A673 (cell line): ENCODE data around the gene NPS. TPM values are rescaled to one million over a fixed set of nuclear protein-coding genes. Genes with fewer than 3 reads are reported as not detected.
A peak's percentile ranks its signal among the peaks of the same experiment; 100 is the strongest.

ENCODE experiments used
- BruUV-seq: library from RNA; stranded (reverse); fragments of 400-500 nt; replicated peaks from 2 replicates; lab custom pipeline; 2021; lab: Mats Ljungman, UMichigan
- CTCF ChIA-PET: fragments of 300-600 bp; sonication (Branson Sonifier 250); formaldehyde crosslinking; loops from one replicate; lab custom pipeline; 2022; ENCODE audit warnings: antibody characterized with exemption; lab: Charles Lee
- POLR2A ChIA-PET: fragments of 300-600 bp; sonication (Branson Sonifier 250); formaldehyde crosslinking; loops from one replicate; lab custom pipeline; 2022; ENCODE audit warnings: antibody characterized with exemption; ENCODE audit not compliant: low non-redundant PET; lab: Charles Lee
- DNase-seq: peaks from one replicate; pipeline ENCODE4 v3.0.0-alpha.2; 2015; ENCODE audit warnings: low spot score
- H3K27ac ChIP-seq: fragments of 200-600 bp; sonication (generic); 2 replicates; pipeline ENCODE4 v1.5.1; 2016; ENCODE audit warnings: mixed run types, low read depth, mild to moderate bottlenecking, mixed read lengths, antibody characterized with exemption, low read length; ENCODE audit not compliant: poor library complexity, severe bottlenecking
- H3K27me3 ChIP-seq: fragments of 200-600 bp; sonication (generic); replicated peaks from 2 replicates; pipeline ENCODE4 v1.6.1; 2017; ENCODE audit warnings: mixed run types, low read depth, mild to moderate bottlenecking, mixed read lengths, antibody characterized with exemption, low read length; ENCODE audit not compliant: insufficient read depth, poor library complexity
- H3K36me3 ChIP-seq: fragments of 200-600 bp; sonication (generic); 2 replicates; pipeline ENCODE4 v1.6.1; 2016; ENCODE audit warnings: mixed run types, mild to moderate bottlenecking, mixed read lengths, antibody characterized with exemption, low read length; ENCODE audit not compliant: insufficient read depth, poor library complexity, severe bottlenecking
- H3K4me1 ChIP-seq: fragments of 200-600 bp; sonication (generic); 2 replicates; pipeline ENCODE4 v1.6.1; 2017; ENCODE audit warnings: mixed run types, mild to moderate bottlenecking, mixed read lengths, antibody characterized with exemption, low read length; ENCODE audit not compliant: insufficient read depth, poor library complexity, severe bottlenecking
- H3K4me3 ChIP-seq: fragments of 200-600 bp; sonication (generic); 2 replicates; pipeline ENCODE4 v1.5.1; 2016; ENCODE audit warnings: low read depth, mixed run types, mild to moderate bottlenecking, mixed read lengths, low read length; ENCODE audit not compliant: poor library complexity, severe bottlenecking
- H3K9me3 ChIP-seq: fragments of 200-600 bp; sonication (generic); 2 replicates; pipeline ENCODE4 v1.6.1; 2016; ENCODE audit warnings: mixed run types, low read depth, mild to moderate bottlenecking, mixed read lengths, antibody characterized with exemption, low read length; ENCODE audit not compliant: poor library complexity, severe bottlenecking
- CTCF ChIP-seq: fragments of 300-800, 200-600 bp; sonication (generic); conservative IDR thresholded peaks from 2 replicates; pipeline ENCODE4 v1.5.1; 2017; ENCODE audit warnings: low read depth, mild to moderate bottlenecking, antibody characterized with exemption, low read length, moderate library complexity, mixed read lengths
- EZH2 ChIP-seq: fragments of 200-600 bp; sonication (generic); IDR thresholded peaks from 2 replicates; pipeline ENCODE4 v1.6.1; 2017; ENCODE audit warnings: borderline replicate concordance, low read depth, mild to moderate bottlenecking, mixed read lengths, antibody characterized with exemption, low read length; ENCODE audit not compliant: poor library complexity, severe bottlenecking
- intact Hi-C: fragments of 100-400 bp; cut with micrococcal nuclease; formaldehyde crosslinking; loops from one replicate; pipeline ENCODE4 v1.10.0; 2022; ENCODE audit not compliant: unreplicated experiment
- total RNA-seq: library from RNA; stranded (reverse); gene quantifications from 2 replicates; pipeline ENCODE4 v1.2.3, GENCODE V29; 2021

Gene NPS
- total RNA-seq, 1 experiment from 2014 or later, result not detected

DNA sequence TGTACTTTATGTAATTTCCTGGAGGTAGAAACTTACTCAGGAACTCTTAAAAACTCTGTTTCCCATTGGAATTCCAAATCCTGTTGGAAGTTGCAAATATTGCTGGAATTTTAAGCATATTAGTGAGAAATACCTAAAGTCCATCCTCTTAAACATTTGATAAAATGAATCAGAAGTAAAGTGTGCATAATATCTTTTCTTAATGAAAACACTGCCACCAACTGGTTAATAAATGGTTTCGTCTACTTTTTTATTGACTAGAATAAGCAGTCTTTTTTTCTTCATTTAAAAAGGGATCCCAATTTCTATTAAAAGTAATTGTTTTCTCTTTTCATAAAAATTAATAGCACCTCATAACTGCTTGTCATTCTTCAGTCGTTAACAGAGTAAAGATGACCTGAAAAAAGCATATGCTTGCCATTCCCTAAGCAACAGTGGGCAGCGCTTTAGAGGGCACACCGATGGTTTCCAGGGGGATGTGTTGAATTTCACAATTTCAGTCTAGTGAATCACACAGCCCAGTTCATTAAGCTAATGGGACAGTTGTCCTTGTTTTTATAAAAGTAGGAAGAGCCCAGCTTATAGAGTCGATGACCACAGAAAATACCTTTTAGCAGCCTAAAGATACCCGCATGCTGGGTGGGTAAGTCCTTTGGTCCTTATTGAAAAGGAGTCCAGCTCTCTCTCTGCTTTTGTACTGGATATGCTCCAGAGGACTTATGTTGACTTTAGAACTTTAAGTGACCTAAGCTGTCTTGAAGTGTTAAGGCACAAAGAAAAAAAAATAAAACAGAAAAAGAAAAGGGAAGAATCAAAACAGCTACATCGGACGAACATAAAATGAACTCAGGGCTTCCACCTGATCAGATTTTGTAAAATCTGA is 28.5 kb downstream of the NPS start:
- no peaks in the 10 kb centered on the region for H3K36me3 ChIP-seq
- intact Hi-C loops, result loop anchor here (2.0 to 5.0 kb wide), 2 partner anchors 220 to 335 kb away; no protein-coding TSS in a partner anchor
- H3K27ac ChIP-seq, result no peak overlapping the region
- TF ChIP-seq EZH2 (no peak), CTCF (peak; percentile 61; the same call in 1 of the 2 replicates)
- CTCF ChIA-PET, result no interaction called here
- POLR2A ChIA-PET, result no interaction called here
- BruUV-seq, result no TSS peak
- peaks cover 10% of the 10 kb centered on the region for H3K4me1 ChIP-seq
- peak; percentile 59 for DNase-seq
- peaks cover 11% of the 10 kb centered on the region for H3K9me3 ChIP-seq
- H3K27me3 ChIP-seq, result no peaks in the 10 kb centered on the region
- no peak overlapping the region for H3K4me3 ChIP-seq

- intact Hi-C loops, result loop anchor here (5.0 kb wide), 1 partner anchor 221 kb away; no protein-coding TSS in a partner anchor
- no TSS peak for BruUV-seq
Observed at GRCh38 chr10:127578259-127578960, 29.3 kb downstream of the NPS start.

GRCh38 chr10:127578961-127579305 is 29.8 kb downstream of the NPS start:
- Histone ChIP-seq H3K4me1 (peaks cover 10% of the 10 kb centered on the region), H3K4me3 (no peak overlapping the region), H3K27ac (no peak overlapping the region), H3K36me3 (no peaks in the 10 kb centered on the region), H3K27me3 (peaks cover 7% of the 10 kb centered on the region), H3K9me3 (no peaks in the 10 kb centered on the region)
- TF ChIP-seq EZH2 (no peak), CTCF (no peak)
- ChIA-PET POLR2A (no interaction called here), CTCF (no interaction called here)
- intact Hi-C loops, result loop anchor here (5.0 kb wide), 1 partner anchor 222 kb away; no protein-coding TSS in a partner anchor
- BruUV-seq, result no TSS peak
- DNase-seq, result no peak

More at GRCh38 chr10:127578259-127578960, 29.3 kb downstream of the NPS start:
- Histone ChIP-seq H3K27ac (no peak overlapping the region), H3K4me3 (no peak overlapping the region), H3K9me3 (peaks cover 3% of the 10 kb centered on the region), H3K36me3 (no peaks in the 10 kb centered on the region), H3K27me3 (peaks cover 2% of the 10 kb centered on the region), H3K4me1 (peaks cover 10% of the 10 kb centered on the region)
- no peak for DNase-seq
- CTCF ChIA-PET, result no interaction called here
- POLR2A ChIA-PET, result no interaction called here
- TF ChIP-seq EZH2 (no peak), CTCF (no peak)
